Measurements from ENCODE around the gene EIF6. TPM values are rescaled to one million over a fixed set of nuclear protein-coding genes. Genes with fewer than 3 reads are reported as not detected.

Gene EIF6
- total and polyA plus RNA-seq, 4 donors = 60.8 to 160 (median 106) TPM

DNA sequence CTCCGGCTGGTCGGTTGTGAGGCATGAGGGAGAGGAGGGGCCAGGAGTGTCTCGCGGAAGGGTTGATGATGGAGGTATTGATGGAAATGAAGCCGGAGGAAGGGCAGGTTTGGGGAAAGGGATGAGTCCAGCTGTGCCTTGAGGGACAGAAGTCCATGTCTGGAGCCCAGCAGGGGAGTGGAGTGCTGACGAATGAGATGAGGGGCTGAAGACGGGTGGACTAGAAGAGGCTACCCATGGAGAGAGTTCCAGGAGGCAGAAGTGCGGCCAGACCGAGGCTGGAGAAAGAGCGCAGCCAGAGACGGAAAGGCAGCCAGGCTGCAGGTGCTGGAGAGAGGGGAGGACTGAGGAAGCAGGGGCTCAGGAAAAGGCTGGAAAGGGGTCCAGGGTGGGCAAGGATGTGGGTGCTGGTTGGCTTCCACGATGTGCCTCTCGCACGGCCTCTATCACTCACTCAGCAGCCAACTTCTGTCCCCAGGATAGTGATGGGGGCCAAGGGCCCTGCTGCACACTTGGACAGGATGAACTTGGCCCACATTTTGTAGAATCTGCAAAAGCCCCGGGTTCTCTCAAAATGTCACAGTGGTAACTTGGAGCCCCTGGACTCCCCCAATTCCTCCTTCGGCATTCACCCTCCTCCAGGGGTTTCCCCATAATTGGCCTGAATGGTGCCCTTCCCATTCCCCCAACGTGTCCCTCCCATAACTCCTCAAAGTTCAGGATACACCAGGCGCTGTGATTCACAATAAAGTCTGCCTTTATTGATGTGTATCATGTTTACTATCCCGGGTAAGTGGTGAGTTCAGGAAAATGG, 627 bp upstream of the EIF6 start:
- TF ChIP-seq NR2F2 (IDR thresholded peaks at IDR 0.05) (no peak), TAF1 (conservative IDR thresholded peaks at IDR 0.05) (no peak), GABPA (IDR thresholded peaks at IDR 0.05 in 1 of 2, conservative IDR thresholded peaks at IDR 0.05 in 1 of 2) (peak in 1 of 2 donors; percentile 6)
- peaks cover 8 to 31% (median 27%) of the 10 kb centered on the region in 4 donors for H3K4me1 ChIP-seq (ENCODE audit: control insufficient read depth in 4 of 4, insufficient read depth in 4 of 4, low read length in 3 of 4)
- no peaks in the 10 kb centered on the region for H3K9me3 ChIP-seq (ENCODE audit: control insufficient read depth in 4 of 4, low read length in 3 of 4)
- WGBS = 34% methylated on average over 19 of the region's 19 CpGs
- DNase-seq (ENCODE audit: low spot score) = no peak
- peak overlapping the region; percentile 70 to 72 for H3K27ac ChIP-seq (ENCODE audit: low read depth in 1 of 2, low read length in 2 of 2)
- peak overlapping the region; percentile 4 to 76 for H3K9ac ChIP-seq (ENCODE audit: low read depth in 1 of 2, low read length in 2 of 2)
- H3K27me3 ChIP-seq (ENCODE audit: control insufficient read depth in 4 of 4, insufficient read depth in 4 of 4, low read length in 3 of 4) = no peaks in the 10 kb centered on the region
- peaks cover 2 to 7% (median 6%) of the 10 kb centered on the region in 4 donors for H3K36me3 ChIP-seq (ENCODE audit: control insufficient read depth in 4 of 4, insufficient read depth in 3 of 4, low read depth in 1 of 4, low read length in 3 of 4)
- peak overlapping the region; percentile 78 to 99 (median 80) for H3K4me3 ChIP-seq (ENCODE audit: low read depth in 1 of 3, low read length in 3 of 3)

DNA sequence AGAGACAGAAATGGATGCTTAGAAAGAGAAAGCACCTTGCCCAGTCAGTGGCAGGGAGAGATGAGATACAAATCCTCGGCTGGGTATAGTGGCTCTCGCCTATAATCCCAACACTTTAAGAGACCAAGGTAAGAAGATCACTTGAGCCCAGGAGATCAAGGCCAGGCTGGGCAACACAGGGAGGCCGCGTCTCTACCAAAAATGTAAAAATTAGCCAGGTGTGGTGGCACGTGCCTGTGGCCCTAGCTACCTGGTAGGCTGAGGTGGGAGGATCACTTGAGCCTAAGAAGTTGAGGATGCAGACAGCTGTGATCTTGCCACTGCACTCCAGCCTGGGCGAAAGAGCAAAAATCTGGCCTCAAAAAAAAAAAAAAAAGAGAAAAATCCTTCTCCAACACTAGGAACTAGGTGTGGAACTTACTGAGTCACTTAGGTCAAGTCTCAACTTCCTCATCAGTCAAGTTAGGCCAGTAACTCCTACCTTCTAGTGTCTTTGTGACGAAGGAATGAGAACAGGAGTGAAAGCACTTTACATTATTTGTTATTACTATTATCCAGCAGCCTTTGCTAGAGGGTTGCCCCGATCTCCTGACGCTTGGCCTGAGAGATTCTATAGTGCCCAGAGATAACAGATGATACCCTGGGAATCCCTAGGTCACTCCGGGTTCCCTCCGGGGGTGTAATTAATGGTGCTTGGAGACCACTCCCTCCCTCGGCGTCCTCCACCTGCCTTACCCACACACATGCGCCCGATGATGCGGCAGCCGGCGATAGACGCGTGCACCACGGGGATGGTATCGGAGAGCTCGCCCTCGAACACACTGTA, 918 bp downstream of the EIF6 start:
- peaks cover 8 to 31% (median 27%) of the 10 kb centered on the region in 4 donors for H3K4me1 ChIP-seq (ENCODE audit: control insufficient read depth in 4 of 4, insufficient read depth in 4 of 4, low read length in 3 of 4)
- TF ChIP-seq, protein P1, sequence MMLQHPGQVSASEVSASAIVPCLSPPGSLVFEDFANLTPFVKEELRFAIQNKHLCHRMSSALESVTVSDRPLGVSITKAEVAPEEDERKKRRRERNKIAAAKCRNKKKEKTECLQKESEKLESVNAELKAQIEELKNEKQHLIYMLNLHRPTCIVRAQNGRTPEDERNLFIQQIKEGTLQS (IDR thresholded peaks at IDR 0.05) = no peak
- no peak for TF ChIP-seq GABPA (IDR thresholded peaks at IDR 0.05 in 1 of 2, conservative IDR thresholded peaks at IDR 0.05 in 1 of 2)
- TF ChIP-seq, protein P2, sequence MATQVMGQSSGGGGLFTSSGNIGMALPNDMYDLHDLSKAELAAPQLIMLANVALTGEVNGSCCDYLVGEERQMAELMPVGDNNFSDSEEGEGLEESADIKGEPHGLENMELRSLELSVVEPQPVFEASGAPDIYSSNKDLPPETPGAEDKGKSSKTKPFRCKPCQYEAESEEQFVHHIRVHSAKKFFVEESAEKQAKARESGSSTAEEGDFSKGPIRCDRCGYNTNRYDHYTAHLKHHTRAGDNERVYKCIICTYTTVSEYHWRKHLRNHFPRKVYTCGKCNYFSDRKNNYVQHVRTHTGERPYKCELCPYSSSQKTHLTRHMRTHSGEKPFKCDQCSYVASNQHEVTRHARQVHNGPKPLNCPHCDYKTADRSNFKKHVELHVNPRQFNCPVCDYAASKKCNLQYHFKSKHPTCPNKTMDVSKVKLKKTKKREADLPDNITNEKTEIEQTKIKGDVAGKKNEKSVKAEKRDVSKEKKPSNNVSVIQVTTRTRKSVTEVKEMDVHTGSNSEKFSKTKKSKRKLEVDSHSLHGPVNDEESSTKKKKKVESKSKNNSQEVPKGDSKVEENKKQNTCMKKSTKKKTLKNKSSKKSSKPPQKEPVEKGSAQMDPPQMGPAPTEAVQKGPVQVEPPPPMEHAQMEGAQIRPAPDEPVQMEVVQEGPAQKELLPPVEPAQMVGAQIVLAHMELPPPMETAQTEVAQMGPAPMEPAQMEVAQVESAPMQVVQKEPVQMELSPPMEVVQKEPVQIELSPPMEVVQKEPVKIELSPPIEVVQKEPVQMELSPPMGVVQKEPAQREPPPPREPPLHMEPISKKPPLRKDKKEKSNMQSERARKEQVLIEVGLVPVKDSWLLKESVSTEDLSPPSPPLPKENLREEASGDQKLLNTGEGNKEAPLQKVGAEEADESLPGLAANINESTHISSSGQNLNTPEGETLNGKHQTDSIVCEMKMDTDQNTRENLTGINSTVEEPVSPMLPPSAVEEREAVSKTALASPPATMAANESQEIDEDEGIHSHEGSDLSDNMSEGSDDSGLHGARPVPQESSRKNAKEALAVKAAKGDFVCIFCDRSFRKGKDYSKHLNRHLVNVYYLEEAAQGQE (IDR thresholded peaks at IDR 0.05) = no peak
- TF ChIP-seq RAD21 (IDR thresholded peaks at IDR 0.05) = no peak
- no peak for TF ChIP-seq HNF4A (conservative IDR thresholded peaks at IDR 0.05)
- no peak for TF ChIP-seq RXRA (IDR thresholded peaks at IDR 0.05)
- no peak for TF ChIP-seq FOXA1 (IDR thresholded peaks at IDR 0.05)
- no peak for TF ChIP-seq JUND (IDR thresholded peaks at IDR 0.05)
- TF ChIP-seq, protein P3, sequence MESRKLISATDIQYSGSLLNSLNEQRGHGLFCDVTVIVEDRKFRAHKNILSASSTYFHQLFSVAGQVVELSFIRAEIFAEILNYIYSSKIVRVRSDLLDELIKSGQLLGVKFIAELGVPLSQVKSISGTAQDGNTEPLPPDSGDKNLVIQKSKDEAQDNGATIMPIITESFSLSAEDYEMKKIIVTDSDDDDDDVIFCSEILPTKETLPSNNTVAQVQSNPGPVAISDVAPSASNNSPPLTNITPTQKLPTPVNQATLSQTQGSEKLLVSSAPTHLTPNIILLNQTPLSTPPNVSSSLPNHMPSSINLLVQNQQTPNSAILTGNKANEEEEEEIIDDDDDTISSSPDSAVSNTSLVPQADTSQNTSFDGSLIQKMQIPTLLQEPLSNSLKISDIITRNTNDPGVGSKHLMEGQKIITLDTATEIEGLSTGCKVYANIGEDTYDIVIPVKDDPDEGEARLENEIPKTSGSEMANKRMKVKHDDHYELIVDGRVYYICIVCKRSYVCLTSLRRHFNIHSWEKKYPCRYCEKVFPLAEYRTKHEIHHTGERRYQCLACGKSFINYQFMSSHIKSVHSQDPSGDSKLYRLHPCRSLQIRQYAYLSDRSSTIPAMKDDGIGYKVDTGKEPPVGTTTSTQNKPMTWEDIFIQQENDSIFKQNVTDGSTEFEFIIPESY (IDR thresholded peaks at IDR 0.05) = no peak
- TF ChIP-seq SP1 (IDR thresholded peaks at IDR 0.05) = no peak
- TF ChIP-seq NR2F2 (IDR thresholded peaks at IDR 0.05) = no peak
- TF ChIP-seq YY1 (IDR thresholded peaks at IDR 0.05) = no peak
- TF ChIP-seq, protein P4, sequence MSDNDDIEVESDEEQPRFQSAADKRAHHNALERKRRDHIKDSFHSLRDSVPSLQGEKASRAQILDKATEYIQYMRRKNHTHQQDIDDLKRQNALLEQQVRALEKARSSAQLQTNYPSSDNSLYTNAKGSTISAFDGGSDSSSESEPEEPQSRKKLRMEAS (IDR thresholded peaks at IDR 0.05) = no peak
- TF ChIP-seq HNF4G (IDR thresholded peaks at IDR 0.05) = no peak
- TF ChIP-seq, protein P5, sequence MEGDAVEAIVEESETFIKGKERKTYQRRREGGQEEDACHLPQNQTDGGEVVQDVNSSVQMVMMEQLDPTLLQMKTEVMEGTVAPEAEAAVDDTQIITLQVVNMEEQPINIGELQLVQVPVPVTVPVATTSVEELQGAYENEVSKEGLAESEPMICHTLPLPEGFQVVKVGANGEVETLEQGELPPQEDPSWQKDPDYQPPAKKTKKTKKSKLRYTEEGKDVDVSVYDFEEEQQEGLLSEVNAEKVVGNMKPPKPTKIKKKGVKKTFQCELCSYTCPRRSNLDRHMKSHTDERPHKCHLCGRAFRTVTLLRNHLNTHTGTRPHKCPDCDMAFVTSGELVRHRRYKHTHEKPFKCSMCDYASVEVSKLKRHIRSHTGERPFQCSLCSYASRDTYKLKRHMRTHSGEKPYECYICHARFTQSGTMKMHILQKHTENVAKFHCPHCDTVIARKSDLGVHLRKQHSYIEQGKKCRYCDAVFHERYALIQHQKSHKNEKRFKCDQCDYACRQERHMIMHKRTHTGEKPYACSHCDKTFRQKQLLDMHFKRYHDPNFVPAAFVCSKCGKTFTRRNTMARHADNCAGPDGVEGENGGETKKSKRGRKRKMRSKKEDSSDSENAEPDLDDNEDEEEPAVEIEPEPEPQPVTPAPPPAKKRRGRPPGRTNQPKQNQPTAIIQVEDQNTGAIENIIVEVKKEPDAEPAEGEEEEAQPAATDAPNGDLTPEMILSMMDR (IDR thresholded peaks at IDR 0.05; ENCODE audit: low read depth, low read length, missing input control) = no peak
- TF ChIP-seq FOXA2 (IDR thresholded peaks at IDR 0.05) = no peak
- TF ChIP-seq EGR1 (IDR thresholded peaks at IDR 0.05; ENCODE audit: low read depth in 2 of 2) = no peak
- TF ChIP-seq TAF1 (conservative IDR thresholded peaks at IDR 0.05) = no peak
- H3K9me3 ChIP-seq (ENCODE audit: control insufficient read depth in 4 of 4, low read length in 3 of 4) = no peaks in the 10 kb centered on the region
- peak overlapping the region; percentile 40 to 87 for H3K9ac ChIP-seq (ENCODE audit: low read depth in 1 of 2, low read length in 2 of 2)
- no peaks in the 10 kb centered on the region for H3K27me3 ChIP-seq (ENCODE audit: control insufficient read depth in 4 of 4, insufficient read depth in 4 of 4, low read length in 3 of 4)
- peaks cover 13 to 23% (median 21%) of the 10 kb centered on the region in 4 donors for H3K36me3 ChIP-seq (ENCODE audit: control insufficient read depth in 4 of 4, insufficient read depth in 3 of 4, low read depth in 1 of 4, low read length in 3 of 4)
- H3K4me3 ChIP-seq (ENCODE audit: low read depth in 1 of 3, low read length in 3 of 3) = peak overlapping the region; percentile 78 to 99 (median 87)
- 17% methylated on average over 24 of the region's 24 CpGs for WGBS
- H3K27ac ChIP-seq (ENCODE audit: low read depth in 1 of 2, low read length in 2 of 2) = peak overlapping the region; percentile 70 to 72
- DNase-seq (ENCODE audit: low spot score) = no peak

Measured in liver (tissue), 9 donors.